Stimulated activated CD4-positive, alpha-beta T cell treated with anti-CD3 and anti-CD28 coated beads, Interleukin-1b, Interleukin-23, amount 100 ng/mL, for 24 hours (primary cell): ENCODE results near the gene PRG3.
A peak's percentile ranks its signal among the peaks of the same experiment; 100 is the strongest.
"Not testable (repeated sequence)": the region's sequence is repeated elsewhere in the genome, so short reads cannot be mapped to it uniquely, and the experiment has no call there.

Experiments
- DNase-seq, 4 experiments: peaks; one replicate each; pipeline ENCODE4 v3.0.0-alpha.2; 2020; ENCODE audit warnings: low read depth in 4 of 4, low spot score in 1 of 4

PRG3 gene

DNA sequence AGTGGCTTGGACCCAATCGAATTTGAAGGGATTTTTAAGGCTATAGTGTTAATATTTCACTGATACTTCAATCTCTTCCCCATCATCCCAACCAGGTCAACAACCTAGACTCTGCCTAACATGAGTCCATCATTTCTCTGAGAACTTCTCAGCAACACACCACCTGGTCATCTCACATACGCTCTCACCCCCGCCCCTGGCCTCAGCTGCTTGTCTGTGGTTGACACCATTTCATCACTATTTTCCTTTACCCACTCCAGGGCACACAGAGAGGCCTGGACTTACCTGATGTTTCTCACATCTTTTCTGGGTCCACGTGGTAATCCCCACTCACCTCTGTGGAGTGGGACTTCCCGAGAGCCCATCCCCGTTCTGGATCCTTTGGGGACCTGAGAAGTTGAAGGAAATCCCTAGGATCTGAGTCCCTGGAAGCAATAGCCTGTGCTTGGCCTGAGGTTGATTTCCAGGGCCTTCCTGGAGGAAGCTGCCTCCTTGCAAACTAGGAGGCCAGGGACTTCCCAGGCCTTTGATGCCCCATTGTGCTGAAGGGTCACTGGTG, 39.6 kb downstream of the PRG3 start:
- DNase-seq, result no peak

DNA sequence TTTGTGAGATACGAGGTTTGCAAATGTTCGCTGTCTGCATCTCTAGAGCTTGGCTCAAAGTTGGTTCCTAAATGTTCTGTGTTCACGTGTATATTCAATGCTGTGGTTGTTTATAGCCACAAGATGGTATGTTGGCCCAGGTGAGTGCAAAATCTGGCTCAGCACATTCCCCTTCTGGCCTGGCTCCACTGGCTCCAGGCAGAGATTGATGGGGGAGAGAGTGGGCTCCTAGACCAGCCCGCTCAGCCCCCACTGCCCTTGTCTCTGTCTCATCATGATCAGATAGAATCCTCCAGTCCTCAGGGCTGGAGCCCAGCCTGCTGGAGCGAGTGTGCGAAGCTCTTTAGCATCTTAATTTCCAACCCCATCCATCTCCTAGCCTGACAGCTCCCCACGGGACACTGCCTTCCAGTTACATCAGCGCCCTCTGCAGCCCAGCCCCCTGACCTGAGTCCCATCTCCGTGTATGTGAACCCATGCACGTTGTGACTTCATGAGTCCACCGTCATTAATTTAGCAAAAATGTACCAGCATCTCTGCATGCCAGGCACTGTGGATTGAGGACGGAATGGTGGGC, 40.8 kb downstream of the PRG3 start:
- DNase-seq, result no peak

DNA sequence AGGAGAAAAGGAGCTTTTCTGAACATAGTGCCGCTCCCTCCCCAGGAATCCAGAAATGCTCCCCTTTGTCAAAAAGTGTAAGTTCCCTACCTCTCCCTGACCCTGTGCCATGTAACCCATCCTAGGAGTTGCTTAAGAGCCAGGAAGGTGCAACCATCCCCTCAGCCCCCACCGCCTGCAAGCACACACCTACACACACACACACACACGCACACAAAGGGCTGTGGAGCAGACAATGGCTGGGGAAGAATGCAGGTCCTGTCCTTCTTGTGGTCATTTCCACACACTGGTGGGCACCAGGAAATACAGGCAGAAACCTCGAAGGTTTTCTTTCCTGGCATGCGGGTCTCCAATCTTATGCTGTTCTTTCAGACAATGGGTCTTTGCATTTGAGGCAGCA, 41.6 kb downstream of the PRG3 start:
- DNase-seq, result no peak

DNA sequence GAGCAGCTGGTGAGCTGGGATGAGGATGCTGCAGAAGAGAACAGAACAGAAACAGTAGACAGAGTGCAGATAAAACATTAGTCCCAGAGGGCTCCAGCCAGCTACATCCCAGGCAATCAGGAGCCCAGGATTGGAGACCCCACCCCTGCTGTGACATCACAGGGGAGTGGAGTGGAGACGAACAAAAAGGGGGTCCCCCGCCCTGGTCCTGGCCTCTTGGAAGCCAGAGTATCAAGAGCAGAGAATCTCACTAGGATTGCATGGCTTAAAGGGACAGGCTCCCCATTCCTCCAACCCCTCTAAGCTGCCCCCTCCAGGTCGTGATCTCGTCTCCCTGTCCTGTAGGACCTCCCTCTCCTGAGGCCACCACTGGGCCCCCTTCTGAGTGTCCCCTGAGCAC, 42.8 kb downstream of the PRG3 start, which contains the start of gene P2RX3:
TSS of gene P2RX3 (plus strand) at position 211 of the 400 bp plus-strand sequence. CDS start 199 bp downstream, outside the sequence.
- DNase-seq, result no peak

DNA sequence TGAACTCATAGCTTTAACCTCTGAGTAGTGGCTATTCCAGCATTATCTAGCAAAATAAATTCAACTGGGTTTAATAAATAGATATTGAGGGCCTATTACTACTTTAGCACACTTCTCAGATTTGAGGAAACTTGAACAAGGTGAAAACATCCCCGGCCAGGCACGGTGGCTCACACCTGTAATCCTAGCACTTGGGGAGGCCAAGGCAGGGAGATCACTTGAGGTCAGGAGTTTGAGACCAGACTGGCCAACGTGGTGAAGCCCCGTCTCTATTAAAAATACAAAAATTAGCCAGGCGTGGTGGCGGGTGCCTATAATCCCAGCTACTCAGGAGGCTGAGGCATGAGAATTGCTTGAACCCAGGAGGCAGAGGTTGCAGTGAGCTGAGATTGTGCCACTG, 44.1 kb downstream of the PRG3 start:
- not testable (repeated sequence) for DNase-seq

DNA sequence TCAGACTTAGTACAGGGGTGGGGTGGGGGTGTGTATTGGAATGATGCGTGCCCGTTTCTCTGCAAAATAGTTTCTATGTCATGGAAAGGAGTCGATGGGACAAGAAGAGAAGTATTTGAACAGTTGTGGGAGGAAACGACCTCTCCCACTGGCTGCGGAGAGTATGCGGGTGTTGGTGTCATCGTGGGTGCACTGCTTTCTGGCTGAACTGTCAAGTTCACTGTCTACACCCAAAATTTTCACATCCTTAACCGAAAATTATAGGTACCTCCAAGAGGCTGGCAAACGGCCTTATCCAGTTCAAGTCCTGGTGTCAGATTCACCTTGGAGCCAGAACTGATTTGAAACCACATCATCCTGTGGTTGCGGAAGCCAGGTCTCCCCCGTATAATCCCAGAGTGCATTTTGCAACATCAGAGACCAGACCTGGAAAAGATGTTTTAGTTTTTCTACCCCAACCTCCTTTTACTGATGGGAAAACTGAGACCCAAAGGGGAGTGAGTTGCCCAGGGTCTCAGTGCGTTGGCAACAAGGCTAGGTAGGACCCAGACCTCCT, 44.8 kb downstream of the PRG3 start:
- DNase-seq, result no peak

DNA sequence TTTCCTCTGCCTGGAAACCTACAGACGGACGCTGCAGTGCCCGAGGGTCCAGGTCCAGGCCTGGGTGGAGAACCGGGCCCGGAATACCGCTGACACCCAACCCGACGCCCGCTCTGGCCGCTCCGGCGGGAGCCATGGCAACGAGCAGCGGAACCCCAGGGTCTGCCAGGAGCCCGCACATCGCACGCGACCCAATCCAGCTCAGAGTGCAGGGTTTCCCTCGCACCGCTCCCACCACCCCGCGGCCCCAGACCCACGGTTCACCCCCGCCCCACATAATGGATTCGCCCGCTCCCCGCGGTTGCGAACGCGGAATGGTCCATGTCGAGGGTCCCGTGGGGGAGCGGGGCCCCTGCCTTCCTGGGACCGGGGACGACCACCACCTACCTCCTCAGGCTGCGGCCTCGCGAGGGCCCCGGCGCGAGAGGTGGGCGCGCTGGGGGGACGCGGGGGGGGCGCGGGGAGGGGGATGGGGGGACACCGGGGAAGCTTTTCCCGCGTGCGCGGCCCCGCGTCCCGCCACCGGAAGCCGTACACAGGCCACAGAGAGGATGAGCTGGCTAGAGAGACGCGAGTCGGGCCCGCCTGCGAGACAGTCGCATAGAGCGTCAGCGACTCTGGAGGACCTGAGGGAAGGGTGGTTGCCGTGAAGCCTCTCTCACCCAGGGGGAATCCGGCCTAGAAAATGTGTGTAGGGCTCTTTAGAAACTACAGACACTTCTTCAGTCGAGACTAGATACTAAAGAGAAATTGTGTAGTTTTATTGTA, 45.4 kb downstream of the PRG3 start, which contains the start of gene SSRP1:
TSS of gene SSRP1 (minus strand) at position 550 of the 768 bp plus-strand sequence. CDS start 771 bp downstream, outside the sequence.
- peak; percentile 70 to 80 (median 75) for DNase-seq

DNA sequence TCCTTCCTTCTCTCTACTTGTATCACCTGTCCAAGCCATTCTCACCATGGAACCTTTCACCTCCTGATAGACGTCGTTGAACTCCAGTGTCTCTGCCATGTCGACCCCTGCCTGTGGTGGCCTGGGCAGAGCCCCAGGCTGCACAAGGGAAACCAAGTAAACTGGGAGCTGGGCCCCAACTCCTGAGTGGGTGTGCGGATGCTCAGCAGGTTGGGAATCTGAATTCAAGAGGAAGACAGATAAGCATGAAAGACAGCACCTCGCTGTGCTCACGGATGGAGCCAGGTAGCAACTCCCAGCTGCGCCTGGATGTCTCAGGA, 46.0 kb downstream of the PRG3 start:
- DNase-seq, result no peak

DNA sequence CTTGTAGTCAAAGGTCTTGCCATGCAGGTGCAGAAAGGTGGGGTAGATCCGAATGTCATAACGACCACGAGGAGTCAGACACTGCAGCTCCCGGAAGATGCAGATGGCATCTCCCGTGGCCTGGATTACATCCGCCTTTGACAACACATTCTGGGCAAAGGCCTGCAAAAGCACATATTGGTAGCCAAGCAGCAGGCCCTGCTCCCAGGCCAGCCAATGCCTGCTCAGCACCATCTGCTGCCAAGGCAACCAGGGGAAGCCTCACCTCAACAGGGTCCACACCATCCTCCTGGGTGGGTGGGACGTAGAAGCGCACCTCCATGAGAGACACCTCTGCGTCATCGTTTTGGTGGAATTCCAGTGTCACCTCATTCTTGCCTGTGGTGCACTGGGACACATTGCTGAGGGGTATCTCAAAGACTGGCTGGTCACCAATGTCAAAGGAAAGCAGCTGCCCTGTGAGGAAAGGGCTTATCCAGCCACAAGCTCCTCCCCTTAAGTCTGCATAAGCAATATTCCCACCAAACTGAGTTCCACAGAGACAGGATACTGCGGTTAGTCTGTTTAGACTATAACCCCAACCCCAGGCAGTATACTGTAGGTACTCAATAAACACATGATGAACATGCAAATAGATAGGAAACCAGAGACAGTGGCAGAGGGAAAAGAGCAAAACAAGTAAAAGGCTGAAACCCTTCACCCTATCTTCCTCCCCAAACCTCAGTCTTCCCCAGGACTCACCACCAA, 48.1 kb downstream of the PRG3 start:
- DNase-seq, result no peak

DNA sequence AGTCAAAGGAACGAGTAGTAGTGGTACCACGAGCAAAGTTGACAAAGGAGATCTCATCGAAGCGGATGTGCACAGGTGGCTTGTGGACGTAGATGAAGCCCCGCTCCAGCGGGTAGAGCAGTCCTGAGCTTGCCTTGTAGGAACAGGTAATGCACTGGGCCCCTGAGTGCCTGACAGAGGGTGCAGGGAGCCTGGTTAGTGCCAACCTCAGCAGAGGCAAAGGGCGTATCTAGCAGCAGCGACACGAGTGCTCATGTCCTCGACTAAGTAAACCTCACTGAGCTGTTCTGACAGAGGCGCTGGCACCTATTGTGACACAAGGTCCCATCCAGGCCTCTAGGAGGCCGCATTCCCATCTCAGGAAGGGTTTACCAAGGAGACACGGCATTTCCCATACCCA, 49.2 kb downstream of the PRG3 start:
- no peak for DNase-seq

DNA sequence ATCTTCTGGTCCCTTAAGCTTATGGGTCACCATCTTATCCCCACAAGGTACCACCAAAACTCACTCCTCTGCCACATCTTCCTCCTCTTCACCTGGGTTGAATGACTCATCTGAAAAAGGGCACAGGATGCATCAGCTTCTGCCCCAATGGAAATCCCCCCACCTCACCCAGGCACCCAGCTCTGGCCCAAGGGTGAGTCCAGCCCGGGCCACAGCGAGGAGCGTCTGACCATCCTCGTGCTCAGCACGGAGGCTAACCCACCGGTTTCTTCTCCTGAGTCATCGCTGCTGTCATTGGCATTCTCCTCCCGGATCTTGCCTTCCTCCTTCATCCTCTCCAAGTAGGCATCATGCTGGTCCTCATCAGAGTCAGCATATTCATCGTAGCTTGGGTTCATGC, 50.9 kb downstream of the PRG3 start:
- no peak for DNase-seq

DNA sequence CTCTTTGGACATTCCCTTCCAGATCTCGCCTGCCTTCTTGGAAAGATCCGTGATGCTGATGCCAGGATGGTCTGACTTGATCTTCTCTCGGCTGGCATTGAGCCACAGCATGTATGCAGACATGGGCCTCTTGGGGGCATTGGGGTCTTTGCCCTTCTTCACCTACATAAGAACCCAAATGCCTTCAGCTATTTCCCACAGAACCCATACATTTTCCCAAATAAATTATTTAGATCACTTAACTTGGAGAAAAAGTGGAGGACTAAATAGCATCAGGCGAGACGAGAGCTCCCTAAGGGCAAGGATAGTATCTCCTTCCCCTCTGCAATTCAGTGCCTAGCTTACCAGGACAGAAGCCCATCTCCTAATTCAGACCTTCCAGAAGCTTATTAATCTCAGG, 53.2 kb downstream of the PRG3 start:
- DNase-seq, result no peak
